Ishikawa (cell line): ENCODE measurements around the gene TM6SF1.

Experiments
- CEBPB ChIP-seq: IDR thresholded peaks from 2 replicates; pipeline ENCODE4 v1.6.1; 2012
- CREB1 ChIP-seq: IDR thresholded peaks from 2 replicates; pipeline ENCODE4 v1.6.1; 2012; ENCODE audit warnings: low read depth
- EGR1 ChIP-seq: IDR thresholded peaks from 2 replicates; pipeline ENCODE4 v1.6.1; 2012
- RAD21 ChIP-seq: IDR thresholded peaks from 2 replicates; pipeline ENCODE4 v1.6.1; 2012; ENCODE audit warnings: low read depth
- TEAD4 ChIP-seq: IDR thresholded peaks from 2 replicates; pipeline ENCODE4 v1.6.1; 2012
- TF ChIP-seq, protein P1 (sequence below): IDR thresholded peaks from 2 replicates; pipeline ENCODE4 v1.6.1; 2012

DNA sequence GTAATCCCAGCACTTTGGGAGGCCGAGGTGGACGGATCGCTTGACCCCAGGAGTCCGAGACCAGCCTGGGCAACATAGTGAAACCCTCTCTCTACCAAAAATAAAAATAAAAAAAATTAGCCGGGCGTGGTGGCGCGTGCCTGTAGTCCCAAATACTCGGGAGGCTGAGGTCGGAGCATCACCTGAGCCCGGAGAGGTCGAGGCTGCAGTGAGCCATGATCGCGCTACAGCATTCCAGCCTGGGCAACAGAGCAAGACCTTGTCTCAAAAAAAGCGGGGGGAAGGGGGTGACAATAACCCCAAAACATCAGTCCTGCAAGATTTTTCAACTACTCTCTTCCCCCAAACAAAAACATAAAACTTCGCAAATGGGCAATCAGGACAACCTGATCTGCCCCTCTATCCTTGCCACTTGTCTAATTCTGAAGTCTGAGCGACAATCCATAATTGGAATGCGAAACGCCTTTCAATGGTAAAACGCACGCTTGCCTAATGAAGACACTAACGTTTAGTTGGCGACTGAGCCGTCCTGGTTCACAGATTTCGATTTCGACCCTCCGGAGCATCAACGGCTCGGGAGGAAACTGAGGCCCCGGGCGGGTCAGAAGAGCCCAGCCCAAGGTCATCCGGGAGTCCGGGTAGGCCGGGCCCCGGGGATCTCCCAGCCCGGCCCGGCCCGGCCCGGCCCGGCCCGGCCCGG, 41.3 kb upstream of the TM6SF1 start:
- TF ChIP-seq EGR1 (no peak), CEBPB (no peak), CREB1 (no peak), RAD21 (no peak), TEAD4 (no peak)
- TF ChIP-seq, protein P1, sequence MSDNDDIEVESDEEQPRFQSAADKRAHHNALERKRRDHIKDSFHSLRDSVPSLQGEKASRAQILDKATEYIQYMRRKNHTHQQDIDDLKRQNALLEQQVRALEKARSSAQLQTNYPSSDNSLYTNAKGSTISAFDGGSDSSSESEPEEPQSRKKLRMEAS: no peak
